Dendritic cell treated with granulocyte-macrophage colony-stimulating factor and Interleukin-4, amounts not matched to agents 40 ng/mL and 50 ng/mL, for 4 days (primary cell): ENCODE data around the gene TFB1M.
"Not testable (repeated sequence)": the region's sequence is repeated elsewhere in the genome, so short reads cannot be mapped to it uniquely, and the experiment has no call there.

Experiments
- H3K27ac Mint-ChIP-seq: one replicate; pipeline ENCODE4 v1.8.0; 2022; ENCODE audit warnings: mild to moderate bottlenecking, mixed read lengths
- H3K27me3 Mint-ChIP-seq: one replicate; pipeline ENCODE4 v1.8.0; 2022; ENCODE audit warnings: mild to moderate bottlenecking, mixed read lengths
- H3K36me3 Mint-ChIP-seq: one replicate; pipeline ENCODE4 v1.8.0; 2022; ENCODE audit warnings: low read depth, mixed read lengths
- H3K4me1 Mint-ChIP-seq: one replicate; pipeline ENCODE4 v1.8.0; 2022; ENCODE audit warnings: low read depth, mixed read lengths
- H3K4me3 Mint-ChIP-seq: one replicate; pipeline ENCODE4 v1.8.0; 2022; ENCODE audit warnings: mild to moderate bottlenecking, moderate library complexity, mixed read lengths
- H3K9me3 Mint-ChIP-seq: one replicate; pipeline ENCODE4 v1.8.0; 2022; ENCODE audit warnings: mixed read lengths
- intact Hi-C: fragments of 100-400 bp; cut with micrococcal nuclease; formaldehyde crosslinking; loops from one replicate; pipeline ENCODE4 v1.15.0; 2022

The TFB1M gene

GRCh38 chr6:155340464-155341129, 26.3 kb upstream of the TFB1M start:
- intact Hi-C loops: no loop called here
- H3K4me1 Mint-ChIP-seq: peaks cover 6% of the 10 kb centered on the region
- H3K27me3 Mint-ChIP-seq: no peaks in the 10 kb centered on the region
- no peak overlapping the region for H3K4me3 Mint-ChIP-seq
- H3K36me3 Mint-ChIP-seq: no peaks in the 10 kb centered on the region
- H3K27ac Mint-ChIP-seq: no peak overlapping the region
- H3K9me3 Mint-ChIP-seq: peaks cover 39% of the 10 kb centered on the region

GRCh38 chr6:155339929-155340328, 25.6 kb upstream of the TFB1M start:
- H3K27ac Mint-ChIP-seq, intact Hi-C loops: not testable (repeated sequence)

GRCh38 chr6:155338237-155338636, 24.0 kb upstream of the TFB1M start:
- H3K4me3 Mint-ChIP-seq, H3K27me3 Mint-ChIP-seq, H3K36me3 Mint-ChIP-seq, intact Hi-C loops, H3K27ac Mint-ChIP-seq, H3K4me1 Mint-ChIP-seq: not testable (repeated sequence)
- peaks cover 33% of the 10 kb centered on the region for H3K9me3 Mint-ChIP-seq

More at GRCh38 chr6:155339929-155340328, 25.6 kb upstream of the TFB1M start:
- not testable (repeated sequence) for H3K27me3 Mint-ChIP-seq, H3K4me3 Mint-ChIP-seq, H3K36me3 Mint-ChIP-seq, H3K4me1 Mint-ChIP-seq
- H3K9me3 Mint-ChIP-seq: peaks cover 33% of the 10 kb centered on the region

GRCh38 chr6:155335265-155335664, 21.0 kb upstream of the TFB1M start:
- H3K27ac Mint-ChIP-seq: no peak overlapping the region
- no peaks in the 10 kb centered on the region for H3K27me3 Mint-ChIP-seq
- no peaks in the 10 kb centered on the region for H3K4me1 Mint-ChIP-seq
- no peaks in the 10 kb centered on the region for H3K36me3 Mint-ChIP-seq
- no peak overlapping the region for H3K4me3 Mint-ChIP-seq
- peaks cover 31% of the 10 kb centered on the region for H3K9me3 Mint-ChIP-seq
- intact Hi-C loops: no loop called here

- H3K27ac Mint-ChIP-seq, H3K27me3 Mint-ChIP-seq, H3K36me3 Mint-ChIP-seq, H3K4me3 Mint-ChIP-seq, H3K4me1 Mint-ChIP-seq: not testable (repeated sequence)
- peaks cover 21% of the 10 kb centered on the region for H3K9me3 Mint-ChIP-seq
- intact Hi-C loops: loop anchor here (5.0 kb wide), 1 partner anchor 1223 kb away; no protein-coding TSS in a partner anchor
Measured at GRCh38 chr6:155334073-155334472, 19.8 kb upstream of the TFB1M start.

- Mint-ChIP-seq H3K27me3 (no peaks in the 10 kb centered on the region), H3K4me3 (no peak overlapping the region)
- intact Hi-C loops: loop anchor here (5.0 kb wide), 1 partner anchor 1224 kb away; no protein-coding TSS in a partner anchor
Measured at GRCh38 chr6:155333414-155333813, 19.1 kb upstream of the TFB1M start.

GRCh38 chr6:155330922-155331321, 16.6 kb upstream of the TFB1M start:
- intact Hi-C loops: loop anchor here (5.0 kb wide), 1 partner anchor 1226 kb away; no protein-coding TSS in a partner anchor
- Mint-ChIP-seq H3K4me1 (peaks cover 6% of the 10 kb centered on the region), H3K27ac (no peak overlapping the region), H3K4me3 (no peak overlapping the region), H3K9me3 (no peaks in the 10 kb centered on the region), H3K36me3 (no peaks in the 10 kb centered on the region), H3K27me3 (no peaks in the 10 kb centered on the region)

More at GRCh38 chr6:155333414-155333813, 19.1 kb upstream of the TFB1M start:
- Mint-ChIP-seq H3K9me3 (peaks cover 14% of the 10 kb centered on the region), H3K27ac (no peak overlapping the region), H3K4me1 (no peaks in the 10 kb centered on the region), H3K36me3 (no peaks in the 10 kb centered on the region)

GRCh38 chr6:155330133-155330734, 15.9 kb upstream of the TFB1M start:
- H3K27ac Mint-ChIP-seq: no peak overlapping the region
- no peak overlapping the region for H3K4me3 Mint-ChIP-seq
- H3K36me3 Mint-ChIP-seq: no peaks in the 10 kb centered on the region
- intact Hi-C loops: loop anchor here (5.0 kb wide), 1 partner anchor 1227 kb away; no protein-coding TSS in a partner anchor
- peaks cover 6% of the 10 kb centered on the region for H3K4me1 Mint-ChIP-seq
- H3K27me3 Mint-ChIP-seq: no peaks in the 10 kb centered on the region
- no peaks in the 10 kb centered on the region for H3K9me3 Mint-ChIP-seq

GRCh38 chr6:155329460-155330132, 15.3 kb upstream of the TFB1M start:
- H3K9me3 Mint-ChIP-seq: no peaks in the 10 kb centered on the region
- no peaks in the 10 kb centered on the region for H3K36me3 Mint-ChIP-seq
- H3K4me1 Mint-ChIP-seq: peaks cover 6% of the 10 kb centered on the region
- H3K27me3 Mint-ChIP-seq: no peaks in the 10 kb centered on the region
- intact Hi-C loops: loop anchor here (5.0 to 10.0 kb wide), 3 partner anchors 1228 to 1945 kb away; no protein-coding TSS in a partner anchor
- H3K4me3 Mint-ChIP-seq: no peak overlapping the region
- H3K27ac Mint-ChIP-seq: no peak overlapping the region

- no peaks in the 10 kb centered on the region for H3K27me3 Mint-ChIP-seq
- no peak overlapping the region for H3K4me3 Mint-ChIP-seq
- no peaks in the 10 kb centered on the region for H3K36me3 Mint-ChIP-seq
- no peak overlapping the region for H3K27ac Mint-ChIP-seq
- H3K4me1 Mint-ChIP-seq: peaks cover 6% of the 10 kb centered on the region
- H3K9me3 Mint-ChIP-seq: no peaks in the 10 kb centered on the region
- intact Hi-C loops: loop anchor here (10.0 kb wide), 2 partner anchors 1356 to 1946 kb away; no protein-coding TSS in a partner anchor
Measured at GRCh38 chr6:155328539-155329459, 14.5 kb upstream of the TFB1M start.

GRCh38 chr6:155328074-155328538, 13.8 kb upstream of the TFB1M start:
- Mint-ChIP-seq H3K36me3 (no peaks in the 10 kb centered on the region), H3K27me3 (no peaks in the 10 kb centered on the region)
- intact Hi-C loops: loop anchor here (10.0 kb wide), 2 partner anchors 1357 to 1947 kb away; no protein-coding TSS in a partner anchor

GRCh38 chr6:155327326-155328073, 13.2 kb upstream of the TFB1M start:
- Mint-ChIP-seq H3K27me3 (no peaks in the 10 kb centered on the region), H3K4me3 (no peak overlapping the region), H3K9me3 (no peaks in the 10 kb centered on the region), H3K36me3 (no peaks in the 10 kb centered on the region), H3K27ac (no peak overlapping the region), H3K4me1 (peaks cover 6% of the 10 kb centered on the region)
- intact Hi-C loops: loop anchor here (1.0 to 10.0 kb wide), 3 partner anchors 203 to 1947 kb away; no protein-coding TSS in a partner anchor

More at GRCh38 chr6:155328074-155328538, 13.8 kb upstream of the TFB1M start:
- Mint-ChIP-seq H3K4me1 (peaks cover 6% of the 10 kb centered on the region), H3K27ac (no peak overlapping the region), H3K4me3 (no peak overlapping the region), H3K9me3 (no peaks in the 10 kb centered on the region)
